Measurements from ENCODE around the gene NEBL. TPM values are rescaled to one million over a fixed set of nuclear protein-coding genes. Genes with fewer than 3 reads are reported as not detected.

The NEBL gene
- total and polyA plus RNA-seq, 9 of the 15 experiments (the other 6 are each of a cell fraction or from before 2014, with no cell fraction given), result 0.82 to 14.6 (median 9.8) TPM

DNA sequence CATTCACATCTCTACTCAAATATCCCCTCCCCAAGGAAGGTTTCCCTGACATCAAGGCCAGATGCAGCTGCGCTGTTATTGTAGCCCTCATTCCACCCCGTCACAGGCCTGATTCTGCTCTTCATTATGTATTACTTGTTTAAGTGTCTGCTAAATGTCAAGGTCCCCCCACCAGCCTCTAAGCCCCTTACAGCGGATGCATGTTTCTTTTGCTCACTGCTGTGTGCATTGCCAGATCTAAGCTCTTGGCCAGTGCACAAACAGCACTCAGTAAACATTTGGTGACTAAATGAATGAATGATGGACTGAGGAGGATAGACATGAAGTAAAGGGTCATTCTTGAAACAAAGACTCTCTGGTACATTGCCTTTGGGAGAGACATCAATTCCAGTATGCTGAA is 90.6 kb downstream of the NEBL start (continued):
- TF ChIP-seq, protein P1, sequence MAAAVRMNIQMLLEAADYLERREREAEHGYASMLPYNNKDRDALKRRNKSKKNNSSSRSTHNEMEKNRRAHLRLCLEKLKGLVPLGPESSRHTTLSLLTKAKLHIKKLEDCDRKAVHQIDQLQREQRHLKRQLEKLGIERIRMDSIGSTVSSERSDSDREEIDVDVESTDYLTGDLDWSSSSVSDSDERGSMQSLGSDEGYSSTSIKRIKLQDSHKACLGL (CRISPR knock-in tag; IDR thresholded peaks at IDR 0.05; ENCODE audit: borderline replicate concordance, poor library complexity, severe bottlenecking), result no peak

DNA sequence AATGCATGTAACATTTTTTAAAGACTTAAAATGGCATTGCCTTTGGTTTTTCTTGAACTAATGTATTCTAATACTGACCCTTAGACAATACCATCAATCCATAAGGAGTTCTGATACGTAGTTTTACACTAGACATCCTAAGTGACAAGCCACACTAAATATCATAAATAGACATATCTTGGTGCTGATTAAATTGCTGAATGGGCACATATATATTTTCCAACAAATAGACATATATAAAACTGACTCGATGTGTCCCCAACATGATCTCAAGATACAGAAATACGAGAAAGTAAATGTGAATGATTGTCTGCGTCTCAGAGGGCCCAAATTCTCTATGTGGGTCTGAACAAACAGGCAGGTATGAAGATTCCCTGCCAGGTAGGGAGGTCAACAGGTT is 99.8 kb downstream of the NEBL start:
- ATAC-seq (no peak), FAIRE-seq (no peak), DNase-seq (ENCODE audit: extremely low read depth in 1 of 4, low spot score in 3 of 4) (no peak)
- Histone ChIP-seq H3K9me1 (ENCODE audit: control insufficient read depth, insufficient read depth, low read length) (no peaks in the 10 kb centered on the region), H3K27ac (ENCODE audit: extremely low read depth, low read depth, low read length) (no peak overlapping the region), H3K27me3 (ENCODE audit: control insufficient read depth in 2 of 2, insufficient read depth in 2 of 2, low read length in 2 of 2) (no peaks in the 10 kb centered on the region), H3K36me3 (ENCODE audit: control insufficient read depth, insufficient read depth, low read length) (no peaks in the 10 kb centered on the region), H3K4me3 (no peak overlapping the region), H3K4me1 (replicated peaks in 1 of 2; ENCODE audit: control insufficient read depth in 2 of 2, insufficient read depth in 2 of 2, low read length in 2 of 2) (no peaks in the 10 kb centered on the region), H4K20me1 (replicated peaks; ENCODE audit: control insufficient read depth, insufficient read depth, low read length) (no peaks in the 10 kb centered on the region), H3K9ac (ENCODE audit: insufficient read depth in 1 of 2, low read depth in 2 of 2, low read length in 2 of 2) (no peak overlapping the region), H3K79me2 (ENCODE audit: control insufficient read depth, insufficient read depth, low read length) (no peaks in the 10 kb centered on the region), H3K9me3 (replicated peaks; ENCODE audit: control insufficient read depth, insufficient read depth, low read depth, low read length) (no peaks in the 10 kb centered on the region), H2AFZ (ENCODE audit: low read depth, low read length) (no peak overlapping the region), H3K4me2 (ENCODE audit: insufficient read depth, low read length) (no peak overlapping the region)
- WGBS (ENCODE audit: insufficient coverage, low coverage, missing lambda C conversion rate), result 4% methylated on average over 4 of the region's 4 CpGs
- CTCF ChIA-PET (ENCODE audit: low intra/inter-chr PET ratio), result no interaction called here
- intact Hi-C loops (cut with micrococcal nuclease) (no loop called here), in situ Hi-C loops (cut with MboI) (no loop called here)
- no TSS peak for BruUV-seq (replicated peaks)
- TF ChIP-seq CC2D1A (IDR thresholded peaks at IDR 0.05) (no peak), ARNT (IDR thresholded peaks at IDR 0.05) (no peak), PRMT5 (CRISPR knock-in tag; IDR thresholded peaks at IDR 0.05) (no peak), ZNF316 (IDR thresholded peaks at IDR 0.05) (peak; percentile 58), ZNF354B (CRISPR knock-in tag; IDR thresholded peaks at IDR 0.05) (no peak), HNRNPLL (IDR thresholded peaks at IDR 0.05; ENCODE audit: low read depth, low read length, poor library complexity, severe bottlenecking) (no peak), ZNF778 (CRISPR knock-in tag; IDR thresholded peaks at IDR 0.05) (no peak), SREBF1 (IDR thresholded peaks at IDR 0.05; ENCODE audit: borderline replicate concordance, low read depth, low read length) (no peak), MAZ (CRISPR knock-in tag; conservative IDR thresholded peaks at IDR 0.05 in 1 of 2, IDR thresholded peaks at IDR 0.05 in 1 of 2) (no peak), CBFA2T3 (IDR thresholded peaks at IDR 0.05) (no peak), C11orf30 (IDR thresholded peaks at IDR 0.05; ENCODE audit: low read depth) (peak; percentile 46; the same call in 1 of the 2 replicates), PHB2 (IDR thresholded peaks at IDR 0.05; ENCODE audit: low read depth) (no peak), MAFG (tag; conservative IDR thresholded peaks at IDR 0.05) (no peak; the same call in 1 of the 2 replicates), ZNF143 (CRISPR knock-in tag; IDR thresholded peaks at IDR 0.05) (no peak), MYC (IDR thresholded peaks at IDR 0.05; ENCODE audit: low read depth, low read length) (no peak), MYC (CRISPR knock-in tag; IDR thresholded peaks at IDR 0.05; ENCODE audit: borderline replicate concordance, low read depth) (no peak)
- TF ChIP-seq, protein P2, sequence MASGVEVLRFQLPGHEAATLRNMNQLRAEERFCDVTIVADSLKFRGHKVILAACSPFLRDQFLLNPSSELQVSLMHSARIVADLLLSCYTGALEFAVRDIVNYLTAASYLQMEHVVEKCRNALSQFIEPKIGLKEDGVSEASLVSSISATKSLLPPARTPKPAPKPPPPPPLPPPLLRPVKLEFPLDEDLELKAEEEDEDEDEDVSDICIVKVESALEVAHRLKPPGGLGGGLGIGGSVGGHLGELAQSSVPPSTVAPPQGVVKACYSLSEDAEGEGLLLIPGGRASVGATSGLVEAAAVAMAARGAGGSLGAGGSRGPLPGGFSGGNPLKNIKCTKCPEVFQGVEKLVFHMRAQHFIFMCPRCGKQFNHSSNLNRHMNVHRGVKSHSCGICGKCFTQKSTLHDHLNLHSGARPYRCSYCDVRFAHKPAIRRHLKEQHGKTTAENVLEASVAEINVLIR (CRISPR knock-in tag; IDR thresholded peaks at IDR 0.05), result no peak
- TF ChIP-seq, protein P3, sequence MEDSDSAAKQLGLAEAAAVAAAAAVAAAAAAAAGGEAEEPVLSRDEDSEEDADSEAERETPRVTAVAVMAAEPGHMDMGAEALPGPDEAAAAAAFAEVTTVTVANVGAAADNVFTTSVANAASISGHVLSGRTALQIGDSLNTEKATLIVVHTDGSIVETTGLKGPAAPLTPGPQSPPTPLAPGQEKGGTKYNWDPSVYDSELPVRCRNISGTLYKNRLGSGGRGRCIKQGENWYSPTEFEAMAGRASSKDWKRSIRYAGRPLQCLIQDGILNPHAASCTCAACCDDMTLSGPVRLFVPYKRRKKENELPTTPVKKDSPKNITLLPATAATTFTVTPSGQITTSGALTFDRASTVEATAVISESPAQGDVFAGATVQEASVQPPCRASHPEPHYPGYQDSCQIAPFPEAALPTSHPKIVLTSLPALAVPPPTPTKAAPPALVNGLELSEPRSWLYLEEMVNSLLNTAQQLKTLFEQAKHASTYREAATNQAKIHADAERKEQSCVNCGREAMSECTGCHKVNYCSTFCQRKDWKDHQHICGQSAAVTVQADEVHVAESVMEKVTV (CRISPR knock-in tag; IDR thresholded peaks at IDR 0.05), result no peak
- POLR2A ChIA-PET, result no interaction called here
